ENCODE data around the gene RTN4R.
"Not testable (repeated sequence)": the region's sequence is repeated elsewhere in the genome, so short reads cannot be mapped to it uniquely, and the experiment has no call there.

DNA sequence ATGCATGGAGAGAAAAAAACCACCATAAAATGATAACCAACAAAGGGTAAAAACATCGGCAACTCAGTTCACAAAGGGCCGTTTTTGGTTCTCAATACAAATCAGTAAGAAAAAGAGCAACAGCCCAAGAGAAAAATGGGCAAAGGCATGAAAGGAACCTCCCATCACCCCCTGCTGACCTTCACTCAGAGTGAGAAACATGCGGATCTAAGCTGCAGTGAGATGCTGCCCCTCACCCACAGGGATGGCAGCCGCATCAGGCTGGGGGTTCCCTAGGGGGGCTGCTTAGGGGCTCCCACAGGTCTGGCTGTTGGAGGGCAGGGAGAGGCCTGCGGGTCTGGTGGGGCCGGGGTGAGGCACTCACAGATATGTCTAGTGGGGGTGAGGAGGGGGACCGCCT, 7.2 kb upstream of the RTN4R start:
- TF ChIP-seq CTCF (IDR thresholded peaks at IDR 0.05; ENCODE audit: low read depth, low read length); POLR2A (IDR thresholded peaks at IDR 0.05; ENCODE audit: extremely low read depth, insufficient read length): not testable (repeated sequence)

Measured in NB4 (cell line).